HG02610 (cell line): ENCODE results near the gene LZIC.
A peak's percentile ranks its signal among the peaks of the same experiment; 100 is the strongest.
"Not testable (repeated sequence)": the region's sequence is repeated elsewhere in the genome, so short reads cannot be mapped to it uniquely, and the experiment has no call there.

Experiments used
- ATAC-seq: cut with Tn5 transposase; IDR thresholded peaks from one replicate; pipeline ENCODE4 v1.9.1; 2021; ENCODE audit warnings: mild to moderate bottlenecking, moderate library complexity; ENCODE audit not compliant: unreplicated experiment

Gene LZIC

GRCh38 chr1:9942939-9943788 lies at the start of gene LZIC, which contains the start of gene NMNAT1:
LZIC (minus strand) TSS chr1:9943391; CDS start chr1:9936619, 6,772 bp downstream.
NMNAT1 (plus strand) TSS chr1:9943475; CDS start chr1:9972074, 28,599 bp downstream.
- ATAC-seq = peak; percentile 88

DNA sequence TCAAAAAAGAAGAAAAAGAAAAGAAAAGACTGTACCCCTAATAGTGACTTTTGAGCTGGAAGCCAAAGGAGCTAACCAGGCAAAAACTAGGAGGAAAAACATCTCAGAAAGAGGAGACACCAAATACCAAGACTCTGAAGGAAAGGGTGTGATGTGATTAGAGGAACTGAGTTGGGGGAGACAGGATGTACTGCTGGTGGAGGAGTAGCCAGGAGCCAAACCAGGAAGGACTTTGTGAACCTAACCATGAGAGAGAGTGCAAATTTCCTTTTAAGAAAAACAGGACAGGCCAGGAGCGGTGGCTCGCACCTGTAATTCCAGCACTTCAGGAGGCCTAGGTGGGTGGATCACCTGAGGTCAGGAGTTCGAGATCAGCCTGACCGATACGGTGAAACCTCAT lies 49.7 kb upstream of the LZIC start:
- no peak for ATAC-seq

DNA sequence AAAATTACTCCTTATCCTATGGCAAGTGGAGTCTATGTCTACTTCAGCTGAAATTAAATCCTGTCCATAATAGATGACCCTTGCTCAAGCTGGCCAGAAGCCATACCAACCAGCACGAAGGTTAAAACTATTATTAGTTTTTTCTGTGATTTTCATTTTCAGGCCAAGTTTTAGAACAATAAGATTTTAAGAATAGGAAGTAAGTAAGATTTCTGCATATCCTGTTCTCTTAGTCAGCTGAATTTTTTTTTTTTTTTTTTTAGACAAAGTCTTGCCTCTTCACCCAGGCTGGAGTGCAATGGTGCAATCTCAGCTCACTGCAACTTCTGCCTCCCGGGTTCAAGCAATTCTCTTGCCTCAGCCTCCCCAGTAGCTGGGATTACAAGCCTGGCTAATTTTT lies 47.8 kb upstream of the LZIC start:
- no peak for ATAC-seq

- no peak for ATAC-seq
These were observed 46.6 kb upstream of the LZIC start for GRCh38 chr1:9989773-9990172.

DNA sequence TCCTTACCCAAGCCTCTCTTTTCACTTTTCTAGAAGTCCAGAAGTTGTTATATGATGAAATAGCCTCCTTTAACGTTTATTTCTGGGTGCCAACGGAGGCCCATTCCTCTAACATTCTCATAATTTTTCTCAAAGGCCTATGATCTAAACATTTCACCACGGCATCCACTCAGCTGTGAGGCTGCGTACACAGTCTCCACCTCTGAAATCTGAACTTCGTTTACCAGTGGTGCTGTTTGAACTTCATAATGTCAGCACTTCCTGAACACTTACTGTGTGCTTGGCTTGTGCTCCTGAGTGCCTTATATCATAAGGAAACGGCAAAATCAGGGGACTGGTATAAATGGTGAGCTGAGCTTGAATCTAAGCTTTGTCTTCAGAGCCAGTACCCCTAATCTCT lies 41.8 kb upstream of the LZIC start:
- no peak for ATAC-seq

GRCh38 chr1:9984253-9984652 lies 41.1 kb upstream of the LZIC start:
- no peak for ATAC-seq

GRCh38 chr1:9960706-9961562 lies 17.7 kb upstream of the LZIC start:
- ATAC-seq = no peak

DNA sequence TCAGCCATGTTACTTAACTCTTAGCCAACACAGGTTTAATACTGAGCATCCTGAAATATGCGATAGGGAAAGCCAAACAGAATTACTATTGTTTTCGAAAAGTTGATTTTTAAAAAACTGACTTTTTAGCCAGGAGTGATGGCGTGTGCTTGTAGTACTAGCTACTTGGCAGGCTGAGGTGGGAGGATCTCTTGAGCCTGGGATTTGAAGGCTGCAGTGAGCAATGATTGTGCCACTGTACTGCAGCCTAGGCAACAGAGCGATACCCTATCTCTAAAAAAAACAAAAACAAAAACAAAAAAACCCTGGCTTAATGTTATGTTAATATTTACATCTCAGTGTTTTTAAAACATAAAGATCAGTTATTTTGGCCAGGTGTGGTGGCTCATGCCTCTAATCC lies 16.8 kb upstream of the LZIC start:
- no peak for ATAC-seq

GRCh38 chr1:9957726-9958125 lies 14.5 kb upstream of the LZIC start:
- ATAC-seq = no peak

- ATAC-seq = no peak
These were observed 3.1 kb upstream of the LZIC start for GRCh38 chr1:9946315-9946714.

- peak; percentile 35 for ATAC-seq
These were observed 722 bp downstream of the LZIC start for GRCh38 chr1:9942399-9942938.

- no peak for ATAC-seq
These were observed 13.5 kb downstream of the LZIC start for GRCh38 chr1:9929431-9930385.

- ATAC-seq = no peak
These were observed 15.9 kb downstream of the LZIC start for GRCh38 chr1:9927259-9927658.

DNA sequence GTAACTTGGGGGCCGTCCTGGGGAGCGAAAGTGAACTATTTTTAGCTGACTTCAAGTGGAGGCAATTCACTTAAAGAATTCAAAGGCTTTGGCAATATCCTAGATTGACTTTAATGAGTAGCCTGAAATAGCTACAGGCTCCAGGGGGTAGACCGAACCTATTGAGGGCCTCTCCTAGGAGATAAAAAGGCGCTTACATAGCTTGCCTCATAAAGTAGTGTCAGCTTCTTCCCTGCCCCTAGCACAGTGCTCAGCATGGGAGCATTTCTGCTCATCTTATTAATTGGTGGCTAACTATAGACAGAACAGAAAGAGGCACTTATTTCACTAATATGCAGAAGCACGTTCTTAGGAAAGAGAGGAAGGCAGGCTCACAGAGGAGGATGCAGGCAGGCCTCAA lies 20.8 kb downstream of the LZIC start:
- ATAC-seq = no peak

DNA sequence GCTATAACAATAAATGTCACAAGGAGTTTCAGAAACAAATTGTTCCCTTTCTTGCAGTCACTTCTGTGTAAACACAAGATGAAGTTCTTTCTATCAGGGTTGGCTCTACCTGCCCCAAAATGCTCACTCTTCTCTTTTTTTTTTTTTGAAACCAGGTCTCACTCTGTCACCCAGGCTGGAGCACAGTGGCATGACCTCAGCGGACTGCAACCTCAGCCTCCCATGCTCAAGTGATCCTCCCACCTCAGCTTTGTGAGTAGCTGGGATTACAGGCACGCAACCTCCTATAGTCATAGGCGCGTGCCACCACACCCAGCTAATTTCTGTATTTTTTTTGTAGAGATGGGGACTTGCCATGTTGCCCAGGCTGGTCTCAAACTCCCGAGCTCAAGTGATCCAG lies 22.6 kb downstream of the LZIC start:
- no peak for ATAC-seq

GRCh38 chr1:9917901-9918300 lies 25.3 kb downstream of the LZIC start:
- ATAC-seq = no peak

DNA sequence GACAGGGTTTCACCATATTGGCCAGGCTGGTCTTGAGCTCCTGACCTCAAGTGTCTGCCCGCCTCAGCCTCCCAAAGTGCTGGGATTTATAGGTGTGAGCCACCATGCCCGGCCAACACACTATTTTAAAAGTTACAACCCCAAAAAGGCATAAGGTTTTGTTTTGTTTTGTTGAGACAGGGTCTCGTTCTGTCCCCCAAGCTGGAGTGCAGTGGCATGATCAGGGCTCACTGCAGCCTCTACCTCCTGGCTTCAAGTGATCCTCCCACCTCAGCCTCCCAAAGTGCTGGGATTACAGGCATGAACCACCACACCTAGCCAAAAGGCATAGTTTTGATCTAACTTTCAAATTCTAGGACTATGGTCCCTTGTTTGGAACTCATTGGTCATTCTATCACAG lies 25.7 kb downstream of the LZIC start:
- not testable (repeated sequence) for ATAC-seq

DNA sequence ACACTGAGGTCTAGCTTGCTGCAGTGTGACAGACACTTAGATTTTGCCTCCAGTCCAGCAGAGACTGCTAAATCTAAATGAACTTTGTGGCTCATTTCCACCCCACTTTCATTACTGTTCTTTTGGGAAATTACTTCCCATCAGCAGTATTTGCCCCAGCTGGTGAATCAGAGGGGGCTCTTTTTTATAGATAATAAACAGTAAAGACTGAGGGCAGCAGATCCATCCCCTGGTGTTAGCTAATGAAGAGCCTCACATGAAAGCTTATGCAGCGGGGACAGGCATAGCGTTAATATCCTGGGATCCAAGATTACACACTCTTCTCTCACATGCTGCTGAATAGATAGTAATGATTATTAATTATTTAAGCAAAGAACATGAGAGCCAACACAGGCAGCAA lies 26.7 kb downstream of the LZIC start:
- ATAC-seq = no peak

DNA sequence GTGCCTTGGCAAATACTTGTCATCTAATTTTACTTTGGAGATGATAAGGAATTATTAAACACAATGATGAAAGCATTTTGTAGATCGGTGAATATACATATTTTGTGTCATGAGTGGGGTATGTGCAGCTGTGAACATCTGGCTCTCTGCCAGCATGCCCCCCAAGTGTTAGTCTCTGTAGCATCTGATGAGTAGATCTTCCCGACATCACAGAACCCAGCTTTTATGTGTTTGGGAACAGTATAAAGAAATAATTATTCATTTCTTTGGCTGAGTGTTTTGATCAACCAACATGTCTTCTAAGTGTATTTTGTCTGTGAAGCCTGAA lies 28.6 kb downstream of the LZIC start:
- ATAC-seq = no peak

GRCh38 chr1:9912264-9912936 lies 30.8 kb downstream of the LZIC start:
- no peak for ATAC-seq
